ENCODE results near the gene PPM1L.

GRCh38 chr3:160948273-160948672 lies 192.2 kb downstream of the PPM1L start:
- TF ChIP-seq CTCF (IDR thresholded peaks at IDR 0.05), result no peak
- TF ChIP-seq POLR2A (IDR thresholded peaks at IDR 0.05), result no peak

Data from ovary (tissue), 3 donors.